Neural cell (in vitro differentiated cells): Measurements from ENCODE around the gene ITPR3.

Experiments used
- CTCF ChIP-seq: fragments of 450-650 bp; IDR thresholded peaks from 2 replicates; pipeline ENCODE4 v1.5.1; 2014; ENCODE audit warnings: antibody characterized with exemption, mild to moderate bottlenecking, moderate library complexity; ENCODE audit not compliant: poor library complexity, severe bottlenecking
- POLR2AphosphoS5 ChIP-seq: IDR thresholded peaks from 2 replicates; pipeline ENCODE4 v1.6.1; 2012

- TF ChIP-seq CTCF (no peak), POLR2AphosphoS5 (no peak)
Measured at GRCh38 chr6:33724102-33725023, 103.2 kb downstream of the ITPR3 start.
